HG03442 (cell line): Measurements from ENCODE around the gene LRRIQ1.

Source experiments
- ATAC-seq: cut with Tn5 transposase; IDR thresholded peaks from one replicate; pipeline ENCODE4 v1.9.1; 2021; ENCODE audit warnings: mild to moderate bottlenecking, moderate library complexity; ENCODE audit not compliant: unreplicated experiment

LRRIQ1 gene

DNA sequence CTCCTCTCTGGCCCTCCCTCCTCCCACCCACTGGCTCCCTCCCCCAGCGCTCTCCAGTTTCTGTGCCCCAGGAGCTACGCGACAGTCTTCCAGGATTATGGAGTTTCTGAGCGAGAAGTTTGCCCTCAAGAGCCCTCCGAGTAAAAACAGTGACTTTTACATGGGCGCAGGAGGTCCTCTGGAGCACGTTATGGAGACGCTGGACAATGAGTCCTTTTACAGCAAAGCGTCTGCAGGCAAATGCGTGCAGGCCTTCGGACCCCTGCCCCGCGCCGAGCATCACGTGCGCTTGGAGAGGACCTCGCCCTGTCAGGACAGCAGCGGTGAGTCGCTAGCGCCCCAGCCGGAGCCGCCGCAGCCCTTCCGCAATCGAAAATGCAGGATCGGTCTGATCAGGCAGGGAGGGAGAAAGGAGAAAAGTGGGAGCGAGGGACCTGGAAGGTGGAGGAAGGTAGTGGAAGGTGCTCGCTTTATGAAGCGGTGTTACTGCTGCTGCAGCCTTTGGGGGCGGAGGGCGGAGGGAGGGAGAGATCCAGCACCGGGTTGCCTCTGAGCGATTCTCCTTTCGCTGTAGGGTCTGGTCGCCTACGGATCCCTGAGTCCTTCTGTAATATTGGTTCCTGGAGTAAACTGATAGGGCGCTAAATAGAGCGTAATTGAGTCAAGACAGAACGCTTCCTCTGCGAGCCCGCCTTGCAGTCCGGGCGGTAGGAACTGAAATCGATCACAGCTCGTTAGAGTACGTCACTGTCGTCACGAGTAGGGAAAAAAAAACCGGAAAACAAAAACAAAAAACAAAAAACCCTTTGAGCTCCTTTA lies 244.2 kb downstream of the LRRIQ1 start, which contains the start of gene ALX1:
ALX1 (plus strand) TSS at position 56 of the 819 bp plus-strand sequence; CDS start at position 98, 42 bp downstream.
- ATAC-seq: peak; percentile 67

DNA sequence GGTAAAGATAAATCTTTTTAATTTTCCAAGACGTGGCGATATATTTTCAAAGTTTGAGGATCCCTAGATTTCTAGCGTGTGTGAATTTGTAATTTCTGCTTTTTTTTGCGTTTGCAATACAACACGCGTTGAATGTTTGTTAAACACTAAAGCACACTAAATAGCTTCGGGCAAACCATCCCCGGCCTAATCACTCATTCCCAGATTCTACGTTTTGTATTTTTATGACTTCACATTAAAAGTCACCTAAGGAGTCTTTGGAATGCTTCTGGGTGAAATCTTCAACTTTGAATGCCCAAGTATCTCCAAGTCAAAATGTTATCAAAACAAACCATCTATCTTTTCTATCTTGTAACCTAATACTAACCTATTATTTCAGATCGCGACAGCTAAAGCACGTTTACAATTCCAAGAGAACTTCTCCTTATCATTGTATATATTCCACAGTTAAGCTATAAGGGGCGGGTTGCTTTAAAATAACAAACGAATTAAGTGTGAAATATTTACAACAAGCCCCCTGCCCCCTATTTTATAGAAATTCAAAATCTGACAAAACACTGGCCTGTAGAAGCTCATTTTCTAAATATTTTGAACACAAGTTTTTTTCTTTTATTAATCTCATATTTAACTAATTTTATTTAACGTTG lies 245.0 kb downstream of the LRRIQ1 start:
- ATAC-seq: no peak

DNA sequence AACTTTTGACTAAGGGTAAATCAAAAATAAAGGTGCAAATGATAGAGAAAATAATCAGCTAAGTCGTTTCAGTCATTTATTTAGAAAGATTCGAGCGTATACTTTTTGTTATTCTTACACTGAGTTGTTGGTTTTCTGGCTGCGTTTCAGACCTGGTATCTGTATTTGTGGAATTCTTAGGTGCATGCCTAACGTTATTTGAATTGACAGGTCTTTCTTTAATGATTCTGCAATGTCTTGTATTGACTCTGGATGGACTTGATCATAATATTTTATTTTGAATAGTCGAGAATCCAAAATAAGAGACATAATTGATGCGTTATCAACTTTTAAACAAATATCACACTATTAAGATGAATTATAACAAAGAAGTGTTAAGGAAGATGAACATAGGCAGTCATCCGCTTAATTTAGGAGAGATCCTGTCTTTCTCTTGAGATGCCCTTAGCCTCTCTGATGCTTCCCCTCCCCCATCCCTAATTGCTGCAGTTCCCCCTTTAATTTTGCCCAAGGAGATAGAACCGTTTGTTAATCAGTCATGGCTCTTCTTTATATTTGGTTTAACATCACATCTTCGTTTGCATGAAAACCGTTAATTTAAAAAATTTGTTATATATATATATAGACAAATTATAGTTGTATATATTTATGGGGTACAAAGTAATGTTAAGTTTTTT lies 245.6 kb downstream of the LRRIQ1 start:
- ATAC-seq: no peak

DNA sequence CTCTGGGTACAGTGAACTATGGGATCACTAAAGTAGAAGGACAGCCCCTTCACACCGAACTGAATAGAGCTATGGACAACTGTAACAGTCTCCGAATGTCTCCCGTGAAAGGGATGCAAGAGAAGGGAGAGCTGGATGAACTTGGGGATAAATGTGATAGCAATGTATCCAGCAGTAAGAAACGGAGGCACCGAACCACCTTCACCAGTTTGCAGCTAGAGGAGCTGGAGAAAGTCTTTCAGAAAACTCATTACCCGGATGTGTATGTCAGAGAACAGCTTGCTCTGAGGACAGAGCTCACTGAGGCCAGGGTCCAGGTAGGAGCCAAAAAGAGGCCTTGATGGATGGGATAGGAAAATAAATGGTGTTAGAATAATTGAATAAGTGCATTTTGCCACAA lies 247.4 kb downstream of the LRRIQ1 start:
- no peak for ATAC-seq
